Stimulated activated CD4-positive, alpha-beta T cell treated with anti-CD3 and anti-CD28 coated beads, Interleukin-15, amount 100 ng/mL, for 1 hour (primary cell): ENCODE data around the gene TOP2A.
"Not testable (repeated sequence)": the region's sequence is repeated elsewhere in the genome, so short reads cannot be mapped to it uniquely, and the experiment has no call there.

Experiments
- DNase-seq, 2 donors: peaks; one replicate each; pipeline ENCODE4 v3.0.0-alpha.2; 2020; ENCODE audit warnings: low read depth in 1 of 2, low spot score in 1 of 2

The TOP2A gene

GRCh38 chr17:40376541-40376940, 41.2 kb downstream of the TOP2A start:
- DNase-seq = not testable (repeated sequence)

GRCh38 chr17:40375786-40376185, 41.9 kb downstream of the TOP2A start:
- not testable (repeated sequence) for DNase-seq

- DNase-seq = no peak
Measured at GRCh38 chr17:40374821-40375498, 42.7 kb downstream of the TOP2A start.

- DNase-seq = no peak
Measured at GRCh38 chr17:40373999-40374398, 43.7 kb downstream of the TOP2A start.

GRCh38 chr17:40373324-40373723, 44.4 kb downstream of the TOP2A start:
- DNase-seq = no peak

GRCh38 chr17:40372644-40373043, 45.1 kb downstream of the TOP2A start:
- not testable (repeated sequence) for DNase-seq

GRCh38 chr17:40372031-40372430, 45.7 kb downstream of the TOP2A start:
- DNase-seq = no peak

- DNase-seq = no peak
Measured at GRCh38 chr17:40371261-40371929, 46.3 kb downstream of the TOP2A start.

GRCh38 chr17:40369923-40370322, 47.8 kb downstream of the TOP2A start:
- DNase-seq = no peak

- DNase-seq = not testable (repeated sequence)
Measured at GRCh38 chr17:40367728-40368127, 50.0 kb downstream of the TOP2A start.

- DNase-seq = no peak
Measured at GRCh38 chr17:40366861-40367518, 50.7 kb downstream of the TOP2A start.

- no peak for DNase-seq
Measured at GRCh38 chr17:40366076-40366860, 51.4 kb downstream of the TOP2A start.

- no peak for DNase-seq
Measured at GRCh38 chr17:40364906-40365305, 52.8 kb downstream of the TOP2A start.

- no peak for DNase-seq
Measured at GRCh38 chr17:40364121-40364861, 53.4 kb downstream of the TOP2A start, which contains the start of gene GJD3. Gene GJD3, minus strand, starts transcription at chr17:40364737. Its CDS starts 922 bp downstream, at chr17:40363815.

GRCh38 chr17:40363111-40363827, 54.4 kb downstream of the TOP2A start:
- peak in 1 of 2 donors; percentile 24 for DNase-seq

GRCh38 chr17:40362696-40363110, 55.0 kb downstream of the TOP2A start:
- peak; percentile 58 to 81 for DNase-seq

- no peak for DNase-seq
Measured at GRCh38 chr17:40361925-40362695, 55.6 kb downstream of the TOP2A start.

- DNase-seq = no peak
Measured at GRCh38 chr17:40361063-40361924, 56.4 kb downstream of the TOP2A start.
